Cerebellar cortex (tissue), 1 donor: ENCODE data around the gene MARK2.

Experiments used
- DNase-seq: peaks from one replicate; pipeline ENCODE4 v3.0.0-alpha.2; 2015; ENCODE audit warnings: low spot score

The MARK2 gene

DNA sequence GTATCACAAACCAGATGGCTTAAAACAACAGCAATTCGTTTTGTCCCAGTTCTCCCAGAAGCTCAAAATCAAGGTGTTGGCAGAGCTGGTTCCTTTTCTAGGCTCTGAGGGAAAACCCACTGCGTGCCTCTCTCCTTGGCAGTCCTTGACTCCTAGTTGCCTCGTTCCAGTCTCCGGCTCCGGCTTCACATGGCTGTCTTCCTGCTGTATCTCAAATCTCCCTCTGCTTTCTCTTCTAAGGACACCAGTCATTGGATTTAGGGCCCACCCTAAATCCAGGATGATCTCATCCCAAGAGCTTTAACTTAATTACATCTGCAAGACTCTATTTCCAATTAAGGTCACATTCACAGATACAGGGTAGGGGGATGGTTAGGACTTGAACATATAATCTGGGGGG lies 90.7 kb downstream of the MARK2 start:
- no peak for DNase-seq

DNA sequence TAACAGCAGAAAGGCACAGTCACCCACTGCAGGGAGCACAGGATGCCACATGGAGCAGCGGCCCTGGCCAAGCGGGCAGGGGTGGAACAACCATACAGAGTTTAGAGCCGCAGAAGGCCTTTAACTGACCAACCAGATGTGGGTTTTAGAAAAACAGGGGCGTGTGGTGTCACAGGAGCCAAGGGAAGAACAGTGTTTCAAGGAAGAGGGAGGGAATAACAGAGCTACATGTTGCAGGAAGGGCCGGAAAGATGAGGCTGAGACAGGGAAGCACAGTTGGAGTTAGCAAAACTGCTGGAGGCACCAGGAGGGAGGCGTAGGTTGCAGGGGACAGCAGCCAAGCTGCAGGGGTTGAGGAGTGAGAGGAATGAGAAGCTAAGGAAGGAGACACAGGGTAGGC lies 92.1 kb downstream of the MARK2 start:
- DNase-seq, result no peak

DNA sequence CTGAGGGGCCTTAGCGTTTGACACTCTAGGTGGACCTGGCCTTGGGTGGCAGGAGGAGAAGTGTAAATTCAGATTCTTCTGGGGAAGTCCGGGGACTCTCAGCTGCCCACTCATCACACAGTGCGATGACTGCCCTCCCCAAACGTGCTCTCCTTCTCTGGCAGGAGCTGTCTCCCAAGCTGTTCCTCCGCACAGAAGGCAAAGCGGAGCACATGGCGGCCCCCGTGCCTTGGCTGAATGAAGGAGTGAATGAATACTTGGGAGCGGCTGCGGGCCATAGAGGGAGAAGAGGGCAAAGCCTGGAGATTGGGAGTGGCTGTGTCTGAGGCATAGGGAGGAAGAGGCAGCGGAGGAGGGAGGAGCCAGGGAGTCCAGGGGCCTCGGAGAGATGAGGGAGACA lies 93.0 kb downstream of the MARK2 start:
- DNase-seq, result peak; percentile 55

DNA sequence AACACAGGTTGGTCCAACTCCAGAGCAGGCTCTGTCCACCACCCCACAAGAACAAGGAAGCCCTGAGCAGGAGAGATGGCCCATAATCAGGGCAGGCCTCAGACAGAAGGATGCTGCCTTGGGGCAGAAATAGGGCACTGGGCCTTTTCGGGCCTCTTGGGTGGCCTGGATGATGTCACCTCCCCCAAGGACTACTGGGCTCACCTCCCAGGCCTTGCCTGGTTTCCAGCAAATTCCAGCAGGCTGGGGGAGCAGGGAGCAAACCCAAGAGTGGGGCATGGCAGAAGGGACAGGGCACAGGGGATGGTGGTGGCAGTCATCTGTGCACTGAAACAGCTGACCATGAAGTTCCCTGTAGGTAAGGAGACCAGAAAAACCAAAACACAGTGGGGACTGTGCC lies 94.5 kb downstream of the MARK2 start:
- DNase-seq, result no peak

DNA sequence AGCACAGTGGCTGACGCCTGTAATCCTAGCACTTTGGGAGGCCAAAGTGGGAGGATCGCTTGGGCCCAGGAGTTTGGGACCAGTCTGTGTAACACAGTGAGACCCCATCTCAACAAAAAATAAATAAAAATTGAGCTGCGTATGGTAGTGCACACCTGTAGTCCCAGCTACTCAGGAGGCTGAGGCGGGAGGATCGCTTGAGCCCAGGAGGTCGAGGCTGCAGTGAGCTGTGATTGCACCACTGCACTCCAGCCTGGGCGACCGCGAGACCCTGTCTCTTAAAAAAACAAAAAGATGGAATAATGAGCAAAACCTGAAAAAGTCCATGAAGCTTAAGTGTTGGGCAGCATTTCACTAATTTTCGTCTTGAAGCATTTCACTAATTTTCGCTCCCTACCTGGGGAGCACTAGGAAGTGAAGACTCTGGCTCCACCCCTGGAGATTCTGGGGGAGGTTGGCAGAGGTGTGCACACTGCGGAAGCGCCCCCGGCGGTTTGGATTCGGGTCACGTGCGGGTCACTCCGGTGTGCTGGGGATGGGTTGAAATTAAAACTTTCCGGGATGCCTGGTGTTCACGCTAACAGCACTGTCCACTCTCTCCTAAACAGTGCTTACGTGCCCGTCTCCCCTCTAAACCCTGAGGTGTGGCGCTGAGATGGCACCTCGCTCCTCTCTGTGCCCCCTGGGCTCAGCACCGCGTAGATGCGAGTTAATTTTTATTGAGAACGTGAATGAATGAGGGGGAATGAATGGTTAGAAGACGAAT lies 99.0 kb downstream of the MARK2 start:
- DNase-seq, result no peak

DNA sequence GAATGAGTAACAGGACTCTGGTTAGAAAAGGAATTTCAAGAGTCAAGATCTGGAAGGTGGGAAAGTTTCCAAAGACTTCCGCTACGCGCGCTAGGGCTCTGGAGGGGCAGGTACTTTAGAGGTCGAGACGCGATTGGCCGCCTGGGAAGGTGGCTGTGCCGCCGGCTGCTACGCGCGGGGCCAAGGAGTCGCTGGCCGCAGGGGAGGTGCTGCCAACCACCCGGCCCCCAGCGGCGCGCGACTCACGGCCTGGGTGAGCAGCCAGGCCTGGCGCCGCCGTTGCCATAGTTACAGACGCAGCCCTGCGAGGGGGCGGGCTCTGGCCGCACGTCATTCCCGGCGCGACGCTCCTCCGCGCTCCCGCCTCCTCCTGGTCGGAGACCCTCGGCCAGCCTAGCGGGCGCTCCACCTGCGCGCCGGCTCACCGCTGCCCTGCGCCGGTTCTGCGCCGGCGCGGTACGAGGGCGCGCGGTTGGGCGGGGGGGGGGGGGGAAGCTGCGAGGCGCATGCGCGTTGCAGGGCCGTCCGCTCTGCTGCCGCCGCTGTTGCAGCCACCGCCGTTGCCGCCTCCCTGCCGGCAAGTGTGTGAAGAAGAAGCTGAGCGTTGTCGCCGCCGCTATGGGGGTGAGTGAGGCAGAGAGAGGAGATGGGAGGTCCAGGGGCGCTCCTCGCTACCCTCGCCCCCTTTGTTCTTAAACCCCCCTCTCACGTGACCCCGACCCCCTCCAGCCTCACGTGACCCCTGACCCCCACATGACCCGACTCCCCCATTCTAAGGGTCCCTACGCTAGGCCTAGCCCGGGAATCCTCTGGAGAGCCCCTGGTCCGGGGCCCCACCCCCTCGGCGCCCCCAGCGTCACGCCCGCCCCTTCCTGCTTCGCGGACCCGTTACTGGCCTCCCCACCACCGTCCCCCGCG lies 99.8 kb downstream of the MARK2 start, which contains the start of gene NAA40:
Gene NAA40 (plus strand): TSS at position 524 of the 918 bp plus-strand sequence. CDS start 95 bp downstream, at position 619.
- peak; percentile 95 for DNase-seq

DNA sequence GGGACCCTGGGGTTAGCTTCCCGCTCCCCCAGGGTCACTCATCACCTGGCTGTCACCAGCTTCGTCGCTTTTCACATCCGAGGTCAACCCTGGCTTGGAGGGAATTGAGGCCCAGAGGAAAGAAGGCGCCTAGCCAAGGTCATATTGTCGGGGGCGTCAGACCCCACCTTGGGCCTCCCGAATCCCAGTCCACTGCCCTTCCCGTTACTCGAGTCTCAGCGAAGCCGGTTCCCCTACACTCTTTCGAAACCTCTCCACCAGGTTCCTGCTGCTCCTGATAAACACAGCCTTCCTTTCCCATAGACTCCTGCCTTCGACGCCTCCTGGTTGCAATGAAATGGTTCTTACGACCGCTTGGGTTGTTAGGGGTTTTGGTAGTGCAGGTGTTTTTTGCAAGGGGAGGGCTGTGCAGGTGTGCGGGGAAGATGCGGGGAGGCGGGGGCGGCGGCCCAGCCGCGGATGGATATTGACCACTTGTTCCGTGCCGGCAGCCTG lies 100.5 kb downstream of the MARK2 start:
- peak; percentile 29 for DNase-seq

DNA sequence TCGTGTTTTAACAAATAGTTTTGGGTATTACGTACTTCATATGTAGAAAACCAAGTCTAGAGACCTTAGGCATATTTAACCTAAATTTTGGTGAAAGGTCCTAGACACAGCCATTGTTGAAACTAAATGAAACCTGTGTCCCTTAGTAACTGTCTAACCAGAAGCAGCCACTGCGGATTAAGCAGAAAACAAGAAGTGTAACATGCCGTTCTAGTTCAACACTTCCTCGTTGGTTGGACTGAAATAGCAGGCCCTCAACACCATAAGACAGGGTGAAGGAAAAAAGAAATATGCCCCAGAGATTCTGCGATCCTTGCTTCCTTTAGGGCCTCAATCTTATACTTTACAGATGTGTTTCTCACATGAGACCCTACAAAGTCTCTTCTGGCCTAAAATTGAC lies 101.9 kb downstream of the MARK2 start:
- DNase-seq, result no peak

DNA sequence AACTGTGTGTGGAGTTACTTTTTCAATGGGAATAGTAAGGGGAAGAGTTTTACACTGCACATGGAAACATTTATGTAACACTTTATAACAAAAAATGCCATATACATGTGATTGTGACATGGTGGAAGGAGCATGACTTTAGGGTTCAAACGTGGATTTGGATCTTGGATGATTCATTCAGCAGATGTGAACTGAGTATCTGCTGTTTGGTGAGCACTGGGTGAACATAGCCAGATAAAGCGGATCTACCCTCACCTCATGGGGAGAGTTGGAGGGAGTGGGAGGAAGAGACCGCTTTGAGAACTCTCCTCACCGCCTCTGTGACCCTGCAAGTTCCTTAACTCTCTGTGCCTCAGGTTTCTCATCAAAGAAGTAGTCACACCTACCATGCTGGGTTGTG lies 103.0 kb downstream of the MARK2 start:
- DNase-seq, result no peak

DNA sequence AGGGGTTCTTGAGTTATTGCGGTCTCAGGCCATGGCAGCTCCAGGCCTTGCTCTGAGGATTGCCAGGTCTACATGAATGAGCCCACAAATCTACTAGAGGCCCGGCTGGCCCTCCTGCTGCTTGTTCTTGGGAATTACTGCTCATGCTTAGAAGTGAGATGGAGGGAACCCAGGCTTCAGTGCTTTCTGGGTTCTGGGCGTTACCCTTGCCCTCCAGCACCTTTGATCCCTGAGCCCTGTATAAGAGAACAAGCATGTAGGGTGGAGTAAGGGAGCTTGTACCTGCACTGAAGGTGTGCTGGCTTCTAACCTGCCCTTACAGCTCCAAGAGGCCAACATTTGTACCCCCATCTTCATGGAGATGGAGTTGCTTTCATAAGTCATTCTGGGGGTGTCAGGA lies 103.9 kb downstream of the MARK2 start:
- DNase-seq, result no peak

DNA sequence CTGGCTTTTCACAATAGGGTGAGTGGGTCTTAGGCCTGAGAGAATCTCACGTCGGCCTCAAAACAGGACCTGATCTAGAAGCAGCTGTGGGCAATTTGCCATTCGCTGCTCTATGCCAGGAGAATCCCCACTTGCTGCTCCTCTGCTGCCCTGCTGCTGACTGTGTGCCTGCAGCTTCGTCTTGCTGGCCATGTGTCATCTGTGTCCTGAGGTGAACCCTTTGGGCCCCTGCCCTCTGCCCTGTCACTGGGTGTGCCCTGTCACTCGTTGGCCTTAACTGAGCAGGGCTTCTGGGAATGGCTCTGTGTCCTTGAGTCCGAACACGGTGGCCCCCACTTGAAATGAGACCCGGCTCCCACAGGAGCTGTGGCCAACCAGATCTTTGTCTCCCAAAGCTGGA lies 106.1 kb downstream of the MARK2 start:
- DNase-seq, result peak; percentile 61

DNA sequence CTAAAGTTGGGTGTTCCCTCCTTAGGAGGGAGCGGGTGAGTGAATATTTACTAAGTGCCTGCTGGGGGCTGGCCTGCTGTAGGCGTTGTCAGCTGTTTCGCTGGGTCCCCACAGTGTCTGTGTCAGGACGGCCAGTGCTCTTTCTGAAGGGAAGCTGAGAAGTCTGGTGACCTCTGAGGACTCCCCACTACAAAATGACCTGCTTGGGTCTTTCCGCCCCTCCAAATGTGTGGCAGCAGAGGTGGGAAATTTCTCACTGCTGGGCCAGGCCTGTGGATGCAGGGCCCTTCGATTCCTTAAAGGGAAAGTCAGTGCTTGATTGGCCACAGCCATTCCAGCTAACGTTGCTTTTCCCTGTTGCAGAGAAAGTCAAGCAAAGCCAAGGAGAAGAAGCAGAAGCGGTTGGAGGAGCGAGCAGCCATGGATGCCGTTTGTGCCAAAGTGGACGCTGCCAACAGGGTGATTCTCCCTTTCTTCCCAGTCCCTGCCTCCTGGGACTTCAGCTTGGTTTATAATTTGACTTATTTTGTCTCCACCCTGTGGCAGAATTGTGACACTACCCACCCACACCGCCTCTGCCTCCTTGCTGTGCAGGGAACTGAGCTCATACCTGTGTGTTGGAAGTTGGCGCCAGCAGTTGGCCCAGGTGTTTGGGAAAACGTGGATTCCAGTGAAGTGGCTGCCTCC lies 106.7 kb downstream of the MARK2 start:
- DNase-seq, result peak; percentile 86

DNA sequence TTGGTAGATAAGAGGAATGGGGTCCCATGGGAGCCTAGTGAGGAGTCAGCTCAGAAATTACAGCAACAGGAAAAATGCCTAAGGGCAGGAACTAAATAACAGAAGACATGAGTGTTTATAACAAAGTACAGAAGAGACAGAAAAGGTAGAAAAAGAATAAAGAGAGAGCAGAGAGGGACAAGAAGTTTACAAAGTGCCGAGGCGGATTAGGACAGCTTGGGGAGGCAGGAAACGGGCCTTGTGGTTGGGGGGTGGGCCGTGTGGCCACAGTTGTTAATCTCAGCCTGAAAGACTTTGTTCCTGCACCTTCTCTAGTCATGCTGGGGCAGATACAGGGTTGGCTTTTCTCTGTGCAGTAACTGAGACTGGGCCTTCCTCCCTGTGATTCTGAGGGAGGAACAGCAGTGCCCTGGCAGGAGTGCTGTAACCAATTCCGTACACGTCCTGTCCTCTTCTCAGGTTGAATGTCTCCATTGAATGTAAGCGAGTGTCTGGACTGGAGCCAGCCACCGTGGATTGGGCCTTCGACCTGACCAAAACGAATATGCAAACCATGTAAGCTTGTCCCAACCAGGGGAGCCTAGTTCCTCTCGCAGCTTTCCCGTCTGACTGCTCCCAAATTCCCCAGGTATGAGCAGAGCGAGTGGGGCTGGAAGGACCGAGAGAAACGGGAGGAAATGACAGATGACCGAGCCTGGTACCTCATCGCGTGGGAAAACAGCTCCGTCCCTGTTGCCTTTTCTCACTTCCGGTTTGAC lies 113.0 kb downstream of the MARK2 start:
- no peak for DNase-seq

DNA sequence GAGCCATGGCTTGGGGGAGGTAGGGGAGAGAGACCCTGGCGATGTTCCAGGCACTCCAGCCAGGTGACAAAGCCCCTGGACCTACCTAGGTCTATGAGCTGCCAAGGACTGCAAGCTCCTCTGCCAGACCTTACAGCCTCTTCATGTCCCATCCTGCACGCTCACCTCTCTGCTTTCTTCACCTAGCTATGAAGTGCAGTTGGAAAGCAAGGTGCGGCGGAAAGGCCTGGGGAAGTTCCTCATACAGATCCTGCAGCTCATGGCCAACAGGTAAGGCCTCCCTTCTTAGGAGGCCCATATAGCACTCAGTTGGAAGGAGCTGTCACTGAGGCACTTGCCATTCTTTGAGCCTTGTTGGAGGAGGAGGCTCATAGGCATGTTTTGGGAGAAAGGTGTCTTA lies 113.7 kb downstream of the MARK2 start:
- no peak for DNase-seq

DNA sequence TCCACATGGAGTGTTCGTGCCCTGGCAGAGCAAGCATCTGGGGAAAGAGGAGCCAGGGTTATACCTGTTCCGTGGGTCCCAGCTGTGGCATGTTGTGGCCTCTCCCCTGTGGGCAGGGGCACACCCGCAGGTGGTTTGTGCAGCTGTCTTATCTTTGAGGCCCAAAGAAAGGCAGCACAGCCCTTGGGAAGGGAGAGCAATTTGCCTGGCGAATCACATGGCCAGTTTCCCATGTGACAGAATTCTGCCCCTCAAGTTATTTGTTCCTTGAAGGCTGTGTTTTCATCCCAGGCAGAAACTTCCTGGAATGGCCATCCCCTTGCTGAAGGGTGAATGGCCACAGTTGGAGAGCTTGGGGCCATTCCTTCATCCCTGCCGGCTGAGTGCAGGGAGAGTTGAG lies 119.1 kb downstream of the MARK2 start:
- no peak for DNase-seq
